ENCODE data around the gene SEMA5A. TPM values are rescaled to one million over a fixed set of nuclear protein-coding genes. Genes with fewer than 3 reads are reported as not detected.

Gene SEMA5A
- total and polyA plus RNA-seq, 7 donors: 0.60 to 4.7 (median 2.8) TPM

GRCh38 chr5:9363449-9363848 is 182.4 kb downstream of the SEMA5A start:
- TF ChIP-seq CTCF (IDR thresholded peaks at IDR 0.05) (no peak), EP300 (IDR thresholded peaks at IDR 0.05) (no peak), POLR2AphosphoS5 (IDR thresholded peaks at IDR 0.05) (no peak), POLR2A (IDR thresholded peaks at IDR 0.05) (no peak)
- H3K27me3 ChIP-seq: no peaks in the 10 kb centered on the region
- no peak overlapping the region for H3K4me3 ChIP-seq
- intact Hi-C loops (cut with DNase I): loop anchor here (5.0 kb wide), 1 partner anchor 179 kb away; no protein-coding TSS in a partner anchor
- 60 to 77% methylated on average over 2 of the region's 2 CpGs for WGBS, 2 donors
- H3K4me1 ChIP-seq: peaks cover 0 to 6% (median 0%) of the 10 kb centered on the region in 4 donors
- H3K36me3 ChIP-seq: no peaks in the 10 kb centered on the region
- no peak for DNase-seq
- H3K27ac ChIP-seq: no peak overlapping the region
- no peaks in the 10 kb centered on the region for H3K9me3 ChIP-seq

GRCh38 chr5:9363026-9363425 is 182.8 kb downstream of the SEMA5A start:
- no peak for DNase-seq
- no peaks in the 10 kb centered on the region for H3K36me3 ChIP-seq
- 26 to 39% methylated on average over 2 of the region's 2 CpGs for WGBS, 2 donors
- H3K4me1 ChIP-seq: peaks cover 0 to 6% (median 0%) of the 10 kb centered on the region in 4 donors
- H3K27me3 ChIP-seq: no peaks in the 10 kb centered on the region
- intact Hi-C loops (cut with DNase I): loop anchor here (5.0 kb wide), 1 partner anchor 179 kb away; no protein-coding TSS in a partner anchor
- no peak overlapping the region for H3K27ac ChIP-seq
- no peak overlapping the region for H3K4me3 ChIP-seq
- TF ChIP-seq EP300 (IDR thresholded peaks at IDR 0.05): no peak
- no peak for TF ChIP-seq POLR2A (IDR thresholded peaks at IDR 0.05)
- no peak for TF ChIP-seq CTCF (IDR thresholded peaks at IDR 0.05)
- no peaks in the 10 kb centered on the region for H3K9me3 ChIP-seq

GRCh38 chr5:9362600-9362999 is 183.3 kb downstream of the SEMA5A start:
- intact Hi-C loops (cut with DNase I): loop anchor here (5.0 kb wide), 1 partner anchor 180 kb away; no protein-coding TSS in a partner anchor
- 64 to 77% methylated on average over 3 of the region's 3 CpGs for WGBS, 2 donors
- TF ChIP-seq POLR2AphosphoS5 (IDR thresholded peaks at IDR 0.05): no peak
- TF ChIP-seq POLR2A (IDR thresholded peaks at IDR 0.05): no peak
- TF ChIP-seq EP300 (IDR thresholded peaks at IDR 0.05): no peak
- TF ChIP-seq CTCF (IDR thresholded peaks at IDR 0.05): no peak
- no peaks in the 10 kb centered on the region for H3K36me3 ChIP-seq
- no peaks in the 10 kb centered on the region for H3K9me3 ChIP-seq
- peaks cover 0 to 6% (median 0%) of the 10 kb centered on the region in 4 donors for H3K4me1 ChIP-seq
- no peaks in the 10 kb centered on the region for H3K27me3 ChIP-seq
- no peak for DNase-seq
- H3K27ac ChIP-seq: no peak overlapping the region
- H3K4me3 ChIP-seq: no peak overlapping the region

- WGBS, 2 donors: 42 to 46% methylated on average over 8 of the region's 8 CpGs
- no peak overlapping the region for H3K27ac ChIP-seq
- H3K4me3 ChIP-seq: no peak overlapping the region
- H3K27me3 ChIP-seq: no peaks in the 10 kb centered on the region
- no peaks in the 10 kb centered on the region for H3K36me3 ChIP-seq
- no peaks in the 10 kb centered on the region for H3K9me3 ChIP-seq
- H3K4me1 ChIP-seq: peaks cover 0 to 14% (median 0%) of the 10 kb centered on the region in 4 donors
- DNase-seq: no peak
- intact Hi-C loops (cut with DNase I): loop anchor here (5.0 kb wide), 1 partner anchor 180 kb away; no protein-coding TSS in a partner anchor
- TF ChIP-seq CTCF (IDR thresholded peaks at IDR 0.05) (peak in 2 of 4 experiments; percentile 35 to 47), POLR2A (IDR thresholded peaks at IDR 0.05) (no peak)
Measured at GRCh38 chr5:9361835-9362234, 184.0 kb downstream of the SEMA5A start.
